WTC11 (cell line): Measurements from ENCODE around the gene MCF2L2.

ENCODE experiments used
- ATF6 ChIP-seq: sonication (generic); formaldehyde crosslinking; IDR thresholded peaks from 2 replicates; pipeline ENCODE4 v1.8.1; 2023; ENCODE audit warnings: mild to moderate bottlenecking, missing genetic modification reagents
- CTCF ChIP-seq: fragments of 200-600 bp; IDR thresholded peaks from 2 replicates; pipeline ENCODE4 v1.8.0; 2022; ENCODE audit warnings: antibody characterized with exemption
- EMX1 ChIP-seq: fragments of 250-450 bp; sonication (Bioruptor Pico); IDR thresholded peaks from 2 replicates; pipeline ENCODE4 v1.8.0; 2021; ENCODE audit warnings: mild to moderate bottlenecking
- ETV6 ChIP-seq: sonication (generic); formaldehyde crosslinking; IDR thresholded peaks from 2 replicates; pipeline ENCODE4 v1.8.1; 2022; ENCODE audit warnings: mild to moderate bottlenecking, missing genetic modification reagents
- KAT7 ChIP-seq: sonication (generic); formaldehyde crosslinking; IDR thresholded peaks from 2 replicates; pipeline ENCODE4 v1.8.1; 2023; ENCODE audit warnings: missing genetic modification reagents, mild to moderate bottlenecking, borderline replicate concordance
- NFE2L1 ChIP-seq: sonication (generic); formaldehyde crosslinking; IDR thresholded peaks from 2 replicates; pipeline ENCODE4 v1.8.1; 2023; ENCODE audit warnings: missing genetic modification reagents
- TF ChIP-seq, protein P1 (sequence below): sonication (generic); formaldehyde crosslinking; IDR thresholded peaks from 2 replicates; pipeline ENCODE4 v1.8.0; 2022; ENCODE audit warnings: mild to moderate bottlenecking, missing genetic modification reagents
- TF ChIP-seq, protein P2 (sequence below): sonication (generic); formaldehyde crosslinking; IDR thresholded peaks from 2 replicates; pipeline ENCODE4 v1.8.1; 2022; ENCODE audit warnings: low read depth, mild to moderate bottlenecking, moderate library complexity, missing genetic modification reagents, borderline replicate concordance
- TF ChIP-seq, protein P3 (sequence below): sonication (generic); formaldehyde crosslinking; IDR thresholded peaks from 2 replicates; pipeline ENCODE4 v1.8.0; 2022; ENCODE audit warnings: mild to moderate bottlenecking, missing genetic modification reagents
- TF ChIP-seq, protein P4 (sequence below): fragments of 250-450 bp; sonication (Bioruptor Pico); IDR thresholded peaks from 2 replicates; pipeline ENCODE4 v1.9.0; 2021; ENCODE audit warnings: mild to moderate bottlenecking
- TF ChIP-seq, protein P5 (sequence below): sonication (generic); formaldehyde crosslinking; IDR thresholded peaks from 2 replicates; pipeline ENCODE4 v1.8.0; 2022; ENCODE audit warnings: mild to moderate bottlenecking, missing genetic modification reagents
- TF ChIP-seq, protein P6 (sequence below): sonication (generic); formaldehyde crosslinking; IDR thresholded peaks from 2 replicates; pipeline ENCODE4 v1.8.1; 2022; ENCODE audit warnings: low read depth, missing genetic modification reagents, borderline replicate concordance
- TF ChIP-seq, protein P7 (sequence below): fragments of 250-450 bp; sonication (Bioruptor Pico); IDR thresholded peaks from 2 replicates; pipeline ENCODE4 v2.1.2; 2022; ENCODE audit warnings: mild to moderate bottlenecking, moderate library complexity

GRCh38 chr3:183148056-183148455, 280.4 kb downstream of the MCF2L2 start:
- TF ChIP-seq, protein P1, sequence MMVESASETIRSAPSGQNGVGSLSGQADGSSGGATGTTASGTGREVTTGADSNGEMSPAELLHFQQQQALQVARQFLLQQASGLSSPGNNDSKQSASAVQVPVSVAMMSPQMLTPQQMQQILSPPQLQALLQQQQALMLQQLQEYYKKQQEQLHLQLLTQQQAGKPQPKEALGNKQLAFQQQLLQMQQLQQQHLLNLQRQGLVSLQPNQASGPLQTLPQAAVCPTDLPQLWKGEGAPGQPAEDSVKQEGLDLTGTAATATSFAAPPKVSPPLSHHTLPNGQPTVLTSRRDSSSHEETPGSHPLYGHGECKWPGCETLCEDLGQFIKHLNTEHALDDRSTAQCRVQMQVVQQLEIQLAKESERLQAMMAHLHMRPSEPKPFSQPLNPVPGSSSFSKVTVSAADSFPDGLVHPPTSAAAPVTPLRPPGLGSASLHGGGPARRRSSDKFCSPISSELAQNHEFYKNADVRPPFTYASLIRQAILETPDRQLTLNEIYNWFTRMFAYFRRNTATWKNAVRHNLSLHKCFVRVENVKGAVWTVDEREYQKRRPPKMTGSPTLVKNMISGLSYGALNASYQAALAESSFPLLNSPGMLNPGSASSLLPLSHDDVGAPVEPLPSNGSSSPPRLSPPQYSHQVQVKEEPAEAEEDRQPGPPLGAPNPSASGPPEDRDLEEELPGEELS (CRISPR knock-in tag): no peak
- TF ChIP-seq CTCF (no peak), EMX1 (CRISPR knock-in tag) (no peak), KAT7 (CRISPR knock-in tag) (no peak), ATF6 (CRISPR knock-in tag) (no peak), NFE2L1 (no peak), ETV6 (CRISPR knock-in tag) (no peak)
- TF ChIP-seq, protein P2, sequence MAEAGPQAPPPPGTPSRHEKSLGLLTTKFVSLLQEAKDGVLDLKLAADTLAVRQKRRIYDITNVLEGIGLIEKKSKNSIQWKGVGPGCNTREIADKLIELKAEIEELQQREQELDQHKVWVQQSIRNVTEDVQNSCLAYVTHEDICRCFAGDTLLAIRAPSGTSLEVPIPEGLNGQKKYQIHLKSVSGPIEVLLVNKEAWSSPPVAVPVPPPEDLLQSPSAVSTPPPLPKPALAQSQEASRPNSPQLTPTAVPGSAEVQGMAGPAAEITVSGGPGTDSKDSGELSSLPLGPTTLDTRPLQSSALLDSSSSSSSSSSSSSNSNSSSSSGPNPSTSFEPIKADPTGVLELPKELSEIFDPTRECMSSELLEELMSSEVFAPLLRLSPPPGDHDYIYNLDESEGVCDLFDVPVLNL (CRISPR knock-in tag): no peak
- TF ChIP-seq, protein P3, sequence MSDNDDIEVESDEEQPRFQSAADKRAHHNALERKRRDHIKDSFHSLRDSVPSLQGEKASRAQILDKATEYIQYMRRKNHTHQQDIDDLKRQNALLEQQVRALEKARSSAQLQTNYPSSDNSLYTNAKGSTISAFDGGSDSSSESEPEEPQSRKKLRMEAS: no peak
- TF ChIP-seq, protein P4, sequence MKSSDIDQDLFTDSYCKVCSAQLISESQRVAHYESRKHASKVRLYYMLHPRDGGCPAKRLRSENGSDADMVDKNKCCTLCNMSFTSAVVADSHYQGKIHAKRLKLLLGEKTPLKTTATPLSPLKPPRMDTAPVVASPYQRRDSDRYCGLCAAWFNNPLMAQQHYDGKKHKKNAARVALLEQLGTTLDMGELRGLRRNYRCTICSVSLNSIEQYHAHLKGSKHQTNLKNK: no peak
- TF ChIP-seq, protein P5, sequence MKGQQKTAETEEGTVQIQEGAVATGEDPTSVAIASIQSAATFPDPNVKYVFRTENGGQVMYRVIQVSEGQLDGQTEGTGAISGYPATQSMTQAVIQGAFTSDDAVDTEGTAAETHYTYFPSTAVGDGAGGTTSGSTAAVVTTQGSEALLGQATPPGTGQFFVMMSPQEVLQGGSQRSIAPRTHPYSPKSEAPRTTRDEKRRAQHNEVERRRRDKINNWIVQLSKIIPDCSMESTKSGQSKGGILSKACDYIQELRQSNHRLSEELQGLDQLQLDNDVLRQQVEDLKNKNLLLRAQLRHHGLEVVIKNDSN: no peak
- TF ChIP-seq, protein P6, sequence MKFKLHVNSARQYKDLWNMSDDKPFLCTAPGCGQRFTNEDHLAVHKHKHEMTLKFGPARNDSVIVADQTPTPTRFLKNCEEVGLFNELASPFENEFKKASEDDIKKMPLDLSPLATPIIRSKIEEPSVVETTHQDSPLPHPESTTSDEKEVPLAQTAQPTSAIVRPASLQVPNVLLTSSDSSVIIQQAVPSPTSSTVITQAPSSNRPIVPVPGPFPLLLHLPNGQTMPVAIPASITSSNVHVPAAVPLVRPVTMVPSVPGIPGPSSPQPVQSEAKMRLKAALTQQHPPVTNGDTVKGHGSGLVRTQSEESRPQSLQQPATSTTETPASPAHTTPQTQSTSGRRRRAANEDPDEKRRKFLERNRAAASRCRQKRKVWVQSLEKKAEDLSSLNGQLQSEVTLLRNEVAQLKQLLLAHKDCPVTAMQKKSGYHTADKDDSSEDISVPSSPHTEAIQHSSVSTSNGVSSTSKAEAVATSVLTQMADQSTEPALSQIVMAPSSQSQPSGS: no peak
- TF ChIP-seq, protein P7, sequence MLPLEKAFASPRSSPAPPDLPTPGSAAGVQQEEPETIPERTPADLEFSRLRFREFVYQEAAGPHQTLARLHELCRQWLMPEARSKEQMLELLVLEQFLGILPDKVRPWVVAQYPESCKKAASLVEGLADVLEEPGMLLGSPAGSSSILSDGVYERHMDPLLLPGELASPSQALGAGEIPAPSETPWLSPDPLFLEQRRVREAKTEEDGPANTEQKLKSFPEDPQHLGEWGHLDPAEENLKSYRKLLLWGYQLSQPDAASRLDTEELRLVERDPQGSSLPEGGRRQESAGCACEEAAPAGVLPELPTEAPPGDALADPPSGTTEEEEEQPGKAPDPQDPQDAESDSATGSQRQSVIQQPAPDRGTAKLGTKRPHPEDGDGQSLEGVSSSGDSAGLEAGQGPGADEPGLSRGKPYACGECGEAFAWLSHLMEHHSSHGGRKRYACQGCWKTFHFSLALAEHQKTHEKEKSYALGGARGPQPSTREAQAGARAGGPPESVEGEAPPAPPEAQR (CRISPR knock-in tag): no peak
